GM21423 (cell line): Measurements from ENCODE around the gene CAMK1G.

Experiments used
- ATAC-seq: cut with Tn5 transposase; IDR thresholded peaks from one replicate; pipeline ENCODE4 v1.9.1; 2021; ENCODE audit warnings: mild to moderate bottlenecking, moderate library complexity; ENCODE audit not compliant: unreplicated experiment

The CAMK1G gene

GRCh38 chr1:209597499-209597898 is 14.0 kb downstream of the CAMK1G start:
- no peak for ATAC-seq

- ATAC-seq: no peak
Measured at GRCh38 chr1:209598227-209598626, 14.7 kb downstream of the CAMK1G start.

GRCh38 chr1:209600541-209600940 is 17.0 kb downstream of the CAMK1G start:
- no peak for ATAC-seq

DNA sequence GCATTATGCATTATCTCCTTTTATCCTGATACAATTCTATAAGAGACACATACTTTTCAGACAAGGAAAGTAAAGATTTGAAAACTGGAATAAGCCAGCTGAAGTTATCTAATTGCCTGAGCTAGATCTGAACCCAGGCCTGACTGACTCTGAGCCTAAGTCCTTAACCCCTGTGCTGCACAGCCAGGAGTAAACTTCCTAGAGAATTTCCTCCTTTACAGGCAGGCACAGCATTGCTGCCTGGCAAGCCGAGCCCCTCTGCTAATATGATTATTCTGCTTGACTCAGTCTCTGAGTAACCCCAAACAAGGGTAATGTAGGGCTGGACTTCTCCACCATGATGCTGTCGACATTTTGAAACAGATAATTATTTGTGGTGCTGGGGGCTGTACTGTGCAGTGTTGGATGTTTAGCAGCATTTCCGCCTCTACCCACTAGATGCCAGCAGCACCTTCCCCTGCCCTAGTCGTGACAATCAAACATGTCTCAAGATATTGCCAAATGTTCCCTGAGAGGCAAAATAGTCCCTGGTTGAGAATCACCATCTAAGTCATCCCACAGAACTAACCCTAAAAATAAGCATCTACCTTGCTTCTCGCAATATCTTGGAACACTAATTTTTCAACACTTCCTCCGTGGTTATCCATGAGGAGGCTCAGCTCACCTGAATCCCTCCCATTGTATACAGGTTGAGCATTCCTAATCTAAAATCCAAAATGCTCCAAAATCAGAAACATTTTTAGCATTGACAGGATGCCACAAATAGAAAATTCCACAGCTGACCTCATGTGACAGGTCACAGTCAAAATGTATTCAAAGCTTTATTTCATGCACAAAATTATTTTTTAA is 18.5 kb downstream of the CAMK1G start:
- no peak for ATAC-seq

DNA sequence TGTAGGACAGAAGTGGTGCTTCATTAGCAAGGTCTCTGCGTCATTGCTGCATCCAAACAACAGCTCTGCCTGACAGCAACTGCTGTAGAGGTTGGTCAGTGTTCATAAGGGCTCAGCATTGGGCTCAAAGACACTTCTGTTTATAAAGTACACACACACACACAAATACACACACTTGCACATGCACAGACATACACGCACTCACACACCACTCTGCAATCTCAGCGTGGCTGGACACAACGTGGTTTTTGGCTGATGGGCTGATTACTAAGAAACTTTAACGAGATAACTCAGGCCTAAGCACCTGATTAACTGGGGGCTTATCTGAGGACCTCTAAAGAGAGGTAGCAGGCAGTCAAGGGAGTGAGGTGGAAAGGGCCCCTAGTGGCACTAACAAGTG is 20.4 kb downstream of the CAMK1G start:
- no peak for ATAC-seq

DNA sequence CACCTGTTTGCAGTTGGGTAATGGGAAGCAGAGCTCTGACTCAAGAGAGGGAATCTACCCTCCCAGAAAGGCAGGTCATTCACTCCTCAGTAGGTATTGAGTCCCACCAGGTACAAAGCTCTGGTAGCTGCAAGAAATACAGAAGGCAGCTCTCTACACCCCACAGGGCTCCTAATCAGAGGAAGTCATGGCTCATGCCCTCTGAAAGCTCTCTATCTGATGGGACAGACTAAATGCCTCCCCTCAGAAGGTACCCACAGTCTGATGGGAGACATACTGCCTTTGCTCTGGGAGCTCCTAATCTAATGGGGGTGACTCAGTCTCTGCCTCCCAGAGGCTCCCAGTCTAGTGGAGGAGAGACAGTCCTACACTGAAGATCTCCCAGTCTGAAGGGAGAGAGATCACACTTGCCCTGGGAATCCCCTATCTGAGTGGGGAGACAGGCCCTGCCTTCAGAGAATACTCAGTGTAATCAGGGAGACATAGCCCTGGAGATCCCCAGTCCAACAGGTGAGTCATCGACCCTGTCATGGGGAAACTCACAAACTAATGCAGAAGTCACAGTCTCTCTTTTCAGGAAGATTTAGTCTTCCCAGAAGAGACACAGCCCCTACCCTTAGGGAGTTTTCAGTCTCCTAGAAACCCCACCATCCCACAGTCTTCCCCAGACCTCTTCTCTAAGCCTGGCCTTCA is 23.7 kb downstream of the CAMK1G start:
- peak; percentile 82 for ATAC-seq

- ATAC-seq: no peak
Measured at GRCh38 chr1:209607795-209608178, 24.3 kb downstream of the CAMK1G start.

DNA sequence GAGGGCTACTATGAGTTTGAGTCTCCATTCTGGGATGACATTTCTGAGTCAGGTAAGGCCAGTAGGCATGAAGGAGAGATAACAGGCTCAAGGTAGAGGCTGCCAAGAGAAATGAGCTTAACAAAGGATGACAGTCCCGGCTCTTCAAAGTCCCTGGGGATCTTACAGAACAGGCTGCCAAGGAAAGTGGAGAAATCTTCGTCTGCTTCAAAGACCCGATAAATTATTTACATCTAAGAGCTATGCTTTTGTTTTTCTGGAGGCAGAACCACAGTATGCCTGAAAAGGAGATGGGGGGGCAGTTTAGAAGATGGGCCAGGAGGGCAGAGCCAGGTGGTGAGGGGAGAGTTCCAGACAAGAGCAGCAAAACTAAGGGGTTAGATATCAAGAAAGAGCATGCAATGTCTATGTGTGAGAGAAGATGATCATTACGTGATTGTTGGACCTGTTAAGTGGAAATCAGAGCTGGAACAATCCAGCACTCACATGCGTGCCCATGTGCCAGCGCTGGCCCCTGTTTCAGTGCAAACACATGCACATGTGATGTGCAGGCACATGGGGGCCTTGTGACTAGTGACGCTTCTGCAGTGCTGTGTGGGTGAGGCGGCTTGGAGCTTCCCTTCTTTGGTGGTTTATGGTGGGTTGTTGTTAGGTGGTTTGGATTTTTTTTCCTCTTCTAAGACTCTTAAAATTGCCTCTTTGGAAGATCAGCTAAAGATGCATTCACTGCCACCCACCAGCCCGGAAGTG is 25.7 kb downstream of the CAMK1G start:
- ATAC-seq: no peak

- no peak for ATAC-seq
Measured at GRCh38 chr1:209609791-209610630, 26.5 kb downstream of the CAMK1G start.

DNA sequence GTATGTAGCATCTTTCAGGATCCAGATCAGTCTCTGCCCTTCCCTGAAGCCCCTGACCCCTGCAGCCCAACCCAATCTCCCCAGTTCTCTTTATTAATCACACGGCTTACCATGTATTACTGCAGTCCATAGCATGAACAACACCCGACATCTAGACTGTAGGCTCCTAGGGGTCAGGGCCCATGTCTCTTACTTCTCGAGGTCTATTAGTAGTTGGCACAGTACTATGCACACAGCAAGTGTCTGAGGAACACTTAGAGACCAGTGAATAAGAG is 27.1 kb downstream of the CAMK1G start:
- no peak for ATAC-seq

- peak; percentile 32 for ATAC-seq
Measured at GRCh38 chr1:209611771-209612570, 28.5 kb downstream of the CAMK1G start.

GRCh38 chr1:209612646-209613399 is 29.3 kb downstream of the CAMK1G start:
- no peak for ATAC-seq

- no peak for ATAC-seq
Measured at GRCh38 chr1:209613400-209614150, 30.1 kb downstream of the CAMK1G start.

- ATAC-seq: no peak
Measured at GRCh38 chr1:209614151-209614420, 30.6 kb downstream of the CAMK1G start.

DNA sequence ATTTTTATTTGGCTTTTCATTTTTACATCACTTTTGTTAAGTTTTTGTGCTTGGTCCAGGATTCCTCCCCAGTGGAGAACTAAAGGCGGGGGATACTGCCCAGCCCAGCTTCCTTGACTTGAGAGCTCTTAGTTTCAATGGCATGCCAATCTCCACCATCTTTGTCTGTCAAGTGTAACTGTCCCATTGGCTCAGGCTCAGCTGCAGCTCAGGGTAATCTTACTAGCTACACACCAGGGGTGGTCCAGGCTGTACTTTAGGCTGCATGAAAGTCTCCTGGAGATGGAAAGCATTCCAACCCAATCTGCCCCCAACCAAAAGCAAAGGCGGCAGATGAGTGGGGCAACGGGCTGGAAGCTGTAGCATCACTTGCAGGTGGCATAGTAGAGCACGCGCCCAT is 31.4 kb downstream of the CAMK1G start:
- ATAC-seq: no peak

- no peak for ATAC-seq
Measured at GRCh38 chr1:209616366-209617046, 33.0 kb downstream of the CAMK1G start.

- ATAC-seq: no peak
Measured at GRCh38 chr1:209617047-209617673, 33.6 kb downstream of the CAMK1G start.

- no peak for ATAC-seq
Measured at GRCh38 chr1:209617755-209618154, 34.2 kb downstream of the CAMK1G start.
